Neural cell (in vitro differentiated cells): ENCODE data around the gene RPS23. TPM values are rescaled to one million over a fixed set of nuclear protein-coding genes. Genes with fewer than 3 reads are reported as not detected.

ENCODE experiments used
- H2AFZ ChIP-seq: fragments of 200-600, 300-800 bp; sonication (generic), shearing (Covaris generic); 2 replicates; pipeline ENCODE4 v1.6.0; 2014; ENCODE audit warnings: low read depth, mild to moderate bottlenecking, antibody characterized with exemption, low read length, moderate library complexity
- H3F3A ChIP-seq: fragments of 200-600 bp; shearing (Covaris generic); 2 replicates; pipeline ENCODE4 v1.6.1; 2016; ENCODE audit warnings: mild to moderate bottlenecking, moderate library complexity, mixed read lengths, antibody characterized with exemption, low read length; ENCODE audit not compliant: insufficient read depth, poor library complexity, severe bottlenecking
- H3K27ac ChIP-seq: fragments of 200-600, 300-800 bp; sonication (generic), shearing (Covaris generic); 2 replicates; pipeline ENCODE4 v1.5.1; 2014; ENCODE audit warnings: mild to moderate bottlenecking, low read length, moderate library complexity
- H3K27me3 ChIP-seq: fragments of 300-800, 200-600 bp; sonication (generic), shearing (Covaris generic); 2 replicates; pipeline ENCODE4 v1.6.0; 2014; ENCODE audit warnings: mild to moderate bottlenecking, low read depth, low read length, moderate library complexity; ENCODE audit not compliant: insufficient read depth
- H3K36me3 ChIP-seq: fragments of 300-800, 200-600 bp; sonication (generic), shearing (Covaris generic); 2 replicates; pipeline ENCODE4 v1.5.1; 2014; ENCODE audit warnings: mild to moderate bottlenecking, antibody characterized with exemption, low read length, moderate library complexity; ENCODE audit not compliant: insufficient read depth
- H3K4me2 ChIP-seq: fragments of 300-800, 200-600 bp; sonication (generic), shearing (Covaris generic); 2 replicates; pipeline ENCODE4 v1.6.0; 2014; ENCODE audit warnings: mild to moderate bottlenecking, low read length
- H3K4me3 ChIP-seq: fragments of 300-800, 200-600 bp; sonication (generic), shearing (Covaris generic); 2 replicates; pipeline ENCODE4 v1.5.1; 2014; ENCODE audit warnings: mild to moderate bottlenecking, low read length, moderate library complexity
- H3K79me2 ChIP-seq: fragments of 200-600 bp; shearing (Covaris generic); replicated peaks from 2 replicates; pipeline ENCODE4 v1.6.0; 2014; ENCODE audit warnings: mild to moderate bottlenecking, low read length, moderate library complexity; ENCODE audit not compliant: insufficient read depth
- H3K9ac ChIP-seq: fragments of 300-800, 200-600 bp; sonication (generic), shearing (Covaris generic); 2 replicates; pipeline ENCODE4 v1.6.1; 2016; ENCODE audit warnings: mild to moderate bottlenecking, low read length, mixed read lengths
- H3K9me2 ChIP-seq: fragments of 200-600 bp; shearing (Covaris generic); 2 replicates; pipeline ENCODE4 v1.6.1; 2016; ENCODE audit warnings: mild to moderate bottlenecking, low read length, mixed read lengths; ENCODE audit not compliant: insufficient read depth
- H3K9me3 ChIP-seq: fragments of 200-600, 300-800 bp; sonication (generic), shearing (Covaris generic); 2 replicates; pipeline ENCODE4 v1.6.1; 2016; ENCODE audit warnings: mild to moderate bottlenecking, mixed run types, low read length, moderate library complexity, mixed read lengths
- H4K20me1 ChIP-seq: fragments of 200-600 bp; shearing (Covaris generic); 2 replicates; pipeline ENCODE4 v1.6.1; 2016; ENCODE audit warnings: mild to moderate bottlenecking, mixed run types; ENCODE audit not compliant: insufficient read depth
- EP300 ChIP-seq: fragments of 450-650 bp; conservative IDR thresholded peaks from 2 replicates; pipeline ENCODE4 v1.6.1; 2014; ENCODE audit warnings: antibody characterized with exemption, mild to moderate bottlenecking, moderate library complexity; ENCODE audit not compliant: poor library complexity, severe bottlenecking
- EZH2 ChIP-seq: fragments of 200-600, 300-800 bp; shearing (Covaris generic), sonication (generic); IDR thresholded peaks from 2 replicates; pipeline ENCODE4 v1.6.1; 2014; ENCODE audit warnings: antibody characterized with exemption, low read length, borderline replicate concordance, mild to moderate bottlenecking; ENCODE audit not compliant: insufficient read depth, poor library complexity, severe bottlenecking
- MXI1 ChIP-seq: fragments of 450-650 bp; conservative IDR thresholded peaks from 2 replicates; pipeline ENCODE4 v1.6.1; 2014; ENCODE audit warnings: antibody characterized with exemption, mild to moderate bottlenecking; ENCODE audit not compliant: poor library complexity, severe bottlenecking
- POLR2AphosphoS5 ChIP-seq: IDR thresholded peaks from 2 replicates; pipeline ENCODE4 v1.6.1; 2012
- RAD21 ChIP-seq: fragments of 450-650 bp; conservative IDR thresholded peaks from 2 replicates; pipeline ENCODE4 v1.6.1; 2014; ENCODE audit warnings: antibody characterized with exemption, mild to moderate bottlenecking, moderate library complexity
- SMC3 ChIP-seq: fragments of 450-650 bp; conservative IDR thresholded peaks from 2 replicates; pipeline ENCODE4 v1.6.1; 2014; ENCODE audit warnings: antibody characterized with exemption, mild to moderate bottlenecking, moderate library complexity; ENCODE audit not compliant: poor library complexity
- TAF1 ChIP-seq: IDR thresholded peaks from 2 replicates; pipeline ENCODE4 v1.6.1; 2012; ENCODE audit warnings: low read depth
- polyA plus RNA-seq: library from polyadenylated mRNA; depleted of rRNA; stranded (reverse); fragments of >200 nt; gene quantifications from 2 replicates; pipeline ENCODE4 v1.2.3, GENCODE V29; 2014
- TF ChIP-seq, protein P1 (sequence below): IDR thresholded peaks from 2 replicates; pipeline ENCODE4 v1.6.1; 2012; ENCODE audit warnings: borderline replicate concordance
- TF ChIP-seq, protein P2 (sequence below): fragments of 450-650 bp; IDR thresholded peaks from 2 replicates; pipeline ENCODE4 v1.5.1; 2014; ENCODE audit warnings: antibody characterized with exemption, mild to moderate bottlenecking, moderate library complexity; ENCODE audit not compliant: poor library complexity, severe bottlenecking

The RPS23 gene
- polyA plus RNA-seq, 1 donor from 2014 or later: 2,396 TPM

DNA sequence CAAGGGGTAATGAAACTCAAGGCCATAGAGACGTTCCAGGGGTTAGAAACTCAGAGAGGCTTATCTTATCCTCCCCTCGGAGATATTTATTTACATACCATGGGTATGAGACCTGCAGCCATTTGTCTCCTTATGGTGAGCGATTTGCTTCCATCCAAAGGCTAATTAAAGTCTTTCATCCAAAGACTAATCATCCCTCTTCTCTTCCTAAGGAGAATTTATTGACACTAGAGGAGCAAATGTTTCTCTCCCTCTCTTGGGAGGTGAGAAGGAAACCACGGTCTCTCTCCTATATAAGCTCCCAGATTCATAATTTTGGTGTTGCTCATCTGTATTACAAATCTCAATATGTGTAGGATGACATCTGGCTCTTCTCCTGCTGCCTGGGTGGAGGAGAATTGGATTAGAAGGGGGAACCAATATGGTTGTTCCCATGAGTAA, 31.0 kb upstream of the RPS23 start:
- Histone ChIP-seq H3K9me3 (no peaks in the 10 kb centered on the region), H2AFZ (no peak overlapping the region), H3K36me3 (no peaks in the 10 kb centered on the region), H3K27me3 (no peaks in the 10 kb centered on the region), H3K27ac (no peak overlapping the region), H4K20me1 (no peaks in the 10 kb centered on the region), H3F3A (no peaks in the 10 kb centered on the region), H3K9ac (no peak overlapping the region), H3K4me3 (no peak overlapping the region), H3K79me2 (no peaks in the 10 kb centered on the region), H3K9me2 (no peaks in the 10 kb centered on the region), H3K4me2 (no peak overlapping the region)
- TF ChIP-seq, protein P1, sequence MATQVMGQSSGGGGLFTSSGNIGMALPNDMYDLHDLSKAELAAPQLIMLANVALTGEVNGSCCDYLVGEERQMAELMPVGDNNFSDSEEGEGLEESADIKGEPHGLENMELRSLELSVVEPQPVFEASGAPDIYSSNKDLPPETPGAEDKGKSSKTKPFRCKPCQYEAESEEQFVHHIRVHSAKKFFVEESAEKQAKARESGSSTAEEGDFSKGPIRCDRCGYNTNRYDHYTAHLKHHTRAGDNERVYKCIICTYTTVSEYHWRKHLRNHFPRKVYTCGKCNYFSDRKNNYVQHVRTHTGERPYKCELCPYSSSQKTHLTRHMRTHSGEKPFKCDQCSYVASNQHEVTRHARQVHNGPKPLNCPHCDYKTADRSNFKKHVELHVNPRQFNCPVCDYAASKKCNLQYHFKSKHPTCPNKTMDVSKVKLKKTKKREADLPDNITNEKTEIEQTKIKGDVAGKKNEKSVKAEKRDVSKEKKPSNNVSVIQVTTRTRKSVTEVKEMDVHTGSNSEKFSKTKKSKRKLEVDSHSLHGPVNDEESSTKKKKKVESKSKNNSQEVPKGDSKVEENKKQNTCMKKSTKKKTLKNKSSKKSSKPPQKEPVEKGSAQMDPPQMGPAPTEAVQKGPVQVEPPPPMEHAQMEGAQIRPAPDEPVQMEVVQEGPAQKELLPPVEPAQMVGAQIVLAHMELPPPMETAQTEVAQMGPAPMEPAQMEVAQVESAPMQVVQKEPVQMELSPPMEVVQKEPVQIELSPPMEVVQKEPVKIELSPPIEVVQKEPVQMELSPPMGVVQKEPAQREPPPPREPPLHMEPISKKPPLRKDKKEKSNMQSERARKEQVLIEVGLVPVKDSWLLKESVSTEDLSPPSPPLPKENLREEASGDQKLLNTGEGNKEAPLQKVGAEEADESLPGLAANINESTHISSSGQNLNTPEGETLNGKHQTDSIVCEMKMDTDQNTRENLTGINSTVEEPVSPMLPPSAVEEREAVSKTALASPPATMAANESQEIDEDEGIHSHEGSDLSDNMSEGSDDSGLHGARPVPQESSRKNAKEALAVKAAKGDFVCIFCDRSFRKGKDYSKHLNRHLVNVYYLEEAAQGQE: no peak
- TF ChIP-seq MXI1 (no peak), RAD21 (no peak), TAF1 (no peak), EZH2 (no peak), SMC3 (no peak), EP300 (no peak), POLR2AphosphoS5 (no peak)
- TF ChIP-seq, protein P2, sequence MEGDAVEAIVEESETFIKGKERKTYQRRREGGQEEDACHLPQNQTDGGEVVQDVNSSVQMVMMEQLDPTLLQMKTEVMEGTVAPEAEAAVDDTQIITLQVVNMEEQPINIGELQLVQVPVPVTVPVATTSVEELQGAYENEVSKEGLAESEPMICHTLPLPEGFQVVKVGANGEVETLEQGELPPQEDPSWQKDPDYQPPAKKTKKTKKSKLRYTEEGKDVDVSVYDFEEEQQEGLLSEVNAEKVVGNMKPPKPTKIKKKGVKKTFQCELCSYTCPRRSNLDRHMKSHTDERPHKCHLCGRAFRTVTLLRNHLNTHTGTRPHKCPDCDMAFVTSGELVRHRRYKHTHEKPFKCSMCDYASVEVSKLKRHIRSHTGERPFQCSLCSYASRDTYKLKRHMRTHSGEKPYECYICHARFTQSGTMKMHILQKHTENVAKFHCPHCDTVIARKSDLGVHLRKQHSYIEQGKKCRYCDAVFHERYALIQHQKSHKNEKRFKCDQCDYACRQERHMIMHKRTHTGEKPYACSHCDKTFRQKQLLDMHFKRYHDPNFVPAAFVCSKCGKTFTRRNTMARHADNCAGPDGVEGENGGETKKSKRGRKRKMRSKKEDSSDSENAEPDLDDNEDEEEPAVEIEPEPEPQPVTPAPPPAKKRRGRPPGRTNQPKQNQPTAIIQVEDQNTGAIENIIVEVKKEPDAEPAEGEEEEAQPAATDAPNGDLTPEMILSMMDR: no peak

DNA sequence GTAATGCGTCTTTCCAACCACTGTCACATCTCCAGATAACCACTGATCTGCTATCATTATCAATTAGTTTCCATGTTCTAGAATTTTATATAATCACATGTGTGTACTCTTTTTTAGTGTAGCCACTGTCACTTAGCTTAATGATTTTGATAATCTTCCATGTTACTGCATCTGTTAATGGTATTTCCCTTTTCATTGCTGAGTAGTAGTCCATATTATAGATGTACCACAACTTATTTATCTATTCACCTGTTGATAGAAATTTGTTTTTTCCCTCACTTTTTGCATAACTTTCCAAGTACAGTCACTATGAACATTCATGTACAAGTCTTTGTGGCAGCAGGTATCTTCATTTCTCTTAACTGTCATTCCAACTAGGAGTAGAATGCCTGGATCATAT, 30.3 kb upstream of the RPS23 start:
- Histone ChIP-seq H3F3A (no peaks in the 10 kb centered on the region), H3K79me2 (no peaks in the 10 kb centered on the region), H4K20me1 (no peaks in the 10 kb centered on the region), H3K4me3 (no peak overlapping the region), H3K27ac (no peak overlapping the region), H2AFZ (no peak overlapping the region), H3K27me3 (no peaks in the 10 kb centered on the region), H3K9me3 (no peaks in the 10 kb centered on the region), H3K4me2 (no peak overlapping the region), H3K9me2 (no peaks in the 10 kb centered on the region), H3K9ac (no peak overlapping the region), H3K36me3 (no peaks in the 10 kb centered on the region)
- TF ChIP-seq SMC3 (no peak), MXI1 (no peak), EZH2 (no peak), RAD21 (no peak), TAF1 (no peak), POLR2AphosphoS5 (no peak), EP300 (no peak)
- TF ChIP-seq, protein P2: no peak
- TF ChIP-seq, protein P1: no peak
